H1 (cell line): ENCODE measurements around the gene DAG1. TPM values are rescaled to one million over a fixed set of nuclear protein-coding genes. Genes with fewer than 3 reads are reported as not detected.

Source experiments
- BCL11A ChIP-seq, 2 experiments: IDR thresholded peaks; one replicate each; pipeline ENCODE4 v1.6.1; 2011; ENCODE audit warnings: low read depth in 2 of 2, low read length in 2 of 2, mild to moderate bottlenecking in 2 of 2
- CTBP2 ChIP-seq: IDR thresholded peaks from 2 replicates; pipeline ENCODE4 v1.7.0; 2011; ENCODE audit warnings: borderline replicate concordance, mild to moderate bottlenecking, moderate library complexity, mixed read lengths, low read length; ENCODE audit not compliant: insufficient read depth, insufficient read length
- EP300 ChIP-seq, 2 experiments: IDR thresholded peaks; 1 replicate in 1 of 2; 2 replicates in 1 of 2; pipeline ENCODE4 v1.6.1; 2011 to 2012; ENCODE audit warnings: low read depth in 2 of 2, low read length in 2 of 2, mild to moderate bottlenecking in 2 of 2, borderline replicate concordance in 1 of 2, inconsistent platforms in 1 of 2, moderate library complexity in 1 of 2
- NANOG ChIP-seq: IDR thresholded peaks from 2 replicates; pipeline ENCODE4 v1.6.1; 2011; ENCODE audit warnings: low read length, low read depth, mild to moderate bottlenecking, inconsistent platforms; ENCODE audit not compliant: insufficient read depth, poor library complexity, severe bottlenecking
- POU5F1 ChIP-seq: IDR thresholded peaks from 2 replicates; pipeline ENCODE4 v1.6.1; 2011; ENCODE audit warnings: low read depth, mild to moderate bottlenecking, low read length, moderate library complexity
- SP4 ChIP-seq: IDR thresholded peaks from 2 replicates; pipeline ENCODE4 v1.6.1; 2012; ENCODE audit warnings: low read length, inconsistent platforms
- TAF1 ChIP-seq: IDR thresholded peaks from 2 replicates; pipeline ENCODE4 v1.6.1; 2011; ENCODE audit warnings: mild to moderate bottlenecking, low read depth, low read length
- polyA plus RNA-seq, 7 experiments: library from polyadenylated mRNA; depleted of rRNA in 3 of 7; stranded (reverse) in 5 of 7; unstranded in 2 of 7; fragments of >200 nt in 5 of 7; fragments of 200-250 nt in 2 of 7; gene quantifications; 1 replicate in 5 of 7; 2 replicates in 1 of 7; 4 replicates in 1 of 7; pipeline versions ENCODE4 v1.2.1 to v1.2.3, GENCODE V29; 2011 to 2013; ENCODE audit warnings: missing spikeins in 2 of 7, mixed read lengths in 2 of 7
- total RNA-seq: library from RNA; stranded (reverse); fragmentation: NEBNext Ultra II Directional; extraction: Animal tissue kit (Norgen Biotek cat#: 25700); gene quantifications from 2 replicates; pipeline ENCODE4 v1.2.1, GENCODE V29; 2021

The DAG1 gene
- total and polyA plus RNA-seq, 2 of the 8 experiments (the other 6 are each of a cell fraction or from before 2014, with no cell fraction given), result 97.5 to 138 TPM

GRCh38 chr3:49531218-49531617 lies 61.2 kb downstream of the DAG1 start (continued):
- TF ChIP-seq EP300 (IDR thresholded peaks at IDR 0.05; ENCODE audit: borderline replicate concordance in 1 of 2, low read depth in 2 of 2, low read length in 2 of 2) (no peak), POU5F1 (no peak), TAF1 (no peak), SP4 (no peak), CTBP2 (no peak), NANOG (no peak), BCL11A (IDR thresholded peaks at IDR 0.05; ENCODE audit: low read depth in 2 of 2, low read length in 2 of 2) (no peak)
- TF ChIP-seq, all 59 proteins: peak for 0
